MM.1S (cell line): ENCODE results near the gene DCDC2.

Experiments used
- DNase-seq: peaks from one replicate; pipeline ENCODE4 v3.0.0-alpha.2; 2015
- H2AFZ ChIP-seq: fragments of 300-600 bp; sonication (generic); 2 replicates; pipeline ENCODE4 v1.6.0; 2016; ENCODE audit warnings: antibody characterized with exemption, low read length
- H3F3A ChIP-seq: fragments of 300-600 bp; sonication (generic); 2 replicates; pipeline ENCODE4 v1.6.1; 2016; ENCODE audit warnings: mild to moderate bottlenecking, antibody characterized with exemption, low read length, moderate library complexity, mixed read lengths; ENCODE audit not compliant: insufficient read depth
- H3K27ac ChIP-seq: fragments of 300-600 bp; sonication (generic); 2 replicates; pipeline ENCODE4 v1.5.1; 2016; ENCODE audit warnings: mild to moderate bottlenecking, low read length
- H3K27me3 ChIP-seq: fragments of 300-600 bp; sonication (generic); replicated peaks from 2 replicates; pipeline ENCODE4 v1.6.0; 2016; ENCODE audit warnings: low read length; ENCODE audit not compliant: insufficient read depth
- H3K36me3 ChIP-seq: fragments of 300-600 bp; sonication (generic); replicated peaks from 2 replicates; pipeline ENCODE4 v1.6.1; 2016; ENCODE audit warnings: mild to moderate bottlenecking, low read length, mixed read lengths; ENCODE audit not compliant: insufficient read depth
- H3K4me1 ChIP-seq: fragments of 300-600 bp; sonication (generic); 2 replicates; pipeline ENCODE4 v1.6.1; 2016; ENCODE audit warnings: low read length, mixed read lengths
- H3K4me2 ChIP-seq: fragments of 300-600 bp; sonication (generic); 2 replicates; pipeline ENCODE4 v1.6.0; 2016; ENCODE audit warnings: low read depth, low read length
- H3K4me3 ChIP-seq: fragments of 300-600 bp; sonication (generic); 2 replicates; pipeline ENCODE4 v1.5.1; 2016; ENCODE audit warnings: low read length, mixed read lengths
- H3K79me2 ChIP-seq: fragments of 300-600 bp; sonication (generic); 2 replicates; pipeline ENCODE4 v1.6.1; 2016; ENCODE audit warnings: mixed run types, low read length, mixed read lengths
- H3K9ac ChIP-seq: fragments of 300-600 bp; sonication (generic); 2 replicates; pipeline ENCODE4 v1.6.1; 2016; ENCODE audit warnings: low read length, mixed read lengths
- H3K9me2 ChIP-seq: fragments of 300-600 bp; sonication (generic); replicated peaks from 2 replicates; pipeline ENCODE4 v1.6.1; 2016; ENCODE audit warnings: mild to moderate bottlenecking, low read length, mixed read lengths; ENCODE audit not compliant: insufficient read depth
- H3K9me3 ChIP-seq: fragments of 300-600 bp; sonication (generic); replicated peaks from 2 replicates; pipeline ENCODE4 v1.6.1; 2016; ENCODE audit warnings: mild to moderate bottlenecking, low read length, mixed read lengths; ENCODE audit not compliant: insufficient read depth
- H4K20me1 ChIP-seq: fragments of 300-600 bp; sonication (generic); 2 replicates; pipeline ENCODE4 v1.6.1; 2016; ENCODE audit warnings: mild to moderate bottlenecking, low read length, moderate library complexity, mixed read lengths; ENCODE audit not compliant: insufficient read depth
- EZH2 ChIP-seq: fragments of 300-600 bp; sonication (generic); optimal IDR thresholded peaks from 2 replicates; pipeline ENCODE3; 2017; ENCODE audit warnings: low read depth, mild to moderate bottlenecking, antibody characterized with exemption, low read length, mixed read lengths
- EZH2phosphoT487 ChIP-seq: fragments of 300-600 bp; sonication (generic); IDR thresholded peaks from 2 replicates; pipeline ENCODE4 v1.6.1; 2018; ENCODE audit warnings: antibody characterized with exemption, low read length
- TF ChIP-seq, protein P1 (sequence below): fragments of 300-600 bp; sonication (generic); IDR thresholded peaks from 2 replicates; pipeline ENCODE4 v1.5.1; 2016; ENCODE audit warnings: antibody characterized with exemption, low read length, mixed read lengths

DCDC2 gene

DNA sequence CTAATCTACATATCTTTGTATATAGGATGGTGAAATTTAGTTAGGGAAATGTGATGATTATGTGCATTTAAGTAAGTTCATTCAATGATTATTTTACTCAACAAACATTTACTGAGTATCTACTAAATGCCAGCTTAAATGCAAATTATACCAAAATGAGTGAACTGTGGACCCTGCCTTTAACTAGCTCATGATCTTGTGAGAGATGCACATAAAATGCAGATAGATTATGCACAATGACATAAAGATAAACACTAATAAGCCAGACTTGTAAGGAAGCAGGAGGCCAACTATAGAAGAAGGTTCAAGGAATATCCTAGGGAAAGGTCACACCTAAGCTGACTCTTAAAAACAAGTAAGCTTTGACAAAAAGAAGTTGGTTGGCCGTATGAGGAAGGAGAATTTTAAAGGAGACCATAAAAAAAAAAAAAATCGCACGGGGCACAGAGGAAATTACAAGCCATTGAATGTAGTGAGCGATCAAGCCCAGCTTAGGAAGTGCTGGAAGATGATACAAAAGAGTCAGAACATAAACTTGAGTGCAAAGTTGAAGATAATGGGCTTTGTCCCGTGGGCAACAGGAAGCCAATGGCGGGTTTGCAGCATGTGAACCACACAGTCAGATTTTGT is 123.9 kb downstream of the DCDC2 start:
- no peaks in the 10 kb centered on the region for H3K27me3 ChIP-seq
- no peaks in the 10 kb centered on the region for H3K9me2 ChIP-seq
- H3K4me2 ChIP-seq = no peak overlapping the region
- TF ChIP-seq EZH2 = no peak
- TF ChIP-seq, protein P1, sequence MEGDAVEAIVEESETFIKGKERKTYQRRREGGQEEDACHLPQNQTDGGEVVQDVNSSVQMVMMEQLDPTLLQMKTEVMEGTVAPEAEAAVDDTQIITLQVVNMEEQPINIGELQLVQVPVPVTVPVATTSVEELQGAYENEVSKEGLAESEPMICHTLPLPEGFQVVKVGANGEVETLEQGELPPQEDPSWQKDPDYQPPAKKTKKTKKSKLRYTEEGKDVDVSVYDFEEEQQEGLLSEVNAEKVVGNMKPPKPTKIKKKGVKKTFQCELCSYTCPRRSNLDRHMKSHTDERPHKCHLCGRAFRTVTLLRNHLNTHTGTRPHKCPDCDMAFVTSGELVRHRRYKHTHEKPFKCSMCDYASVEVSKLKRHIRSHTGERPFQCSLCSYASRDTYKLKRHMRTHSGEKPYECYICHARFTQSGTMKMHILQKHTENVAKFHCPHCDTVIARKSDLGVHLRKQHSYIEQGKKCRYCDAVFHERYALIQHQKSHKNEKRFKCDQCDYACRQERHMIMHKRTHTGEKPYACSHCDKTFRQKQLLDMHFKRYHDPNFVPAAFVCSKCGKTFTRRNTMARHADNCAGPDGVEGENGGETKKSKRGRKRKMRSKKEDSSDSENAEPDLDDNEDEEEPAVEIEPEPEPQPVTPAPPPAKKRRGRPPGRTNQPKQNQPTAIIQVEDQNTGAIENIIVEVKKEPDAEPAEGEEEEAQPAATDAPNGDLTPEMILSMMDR = no peak
- no peak for TF ChIP-seq EZH2phosphoT487
- no peaks in the 10 kb centered on the region for H4K20me1 ChIP-seq
- DNase-seq = no peak
- no peaks in the 10 kb centered on the region for H3K9me3 ChIP-seq
- no peak overlapping the region for H3K4me3 ChIP-seq
- H3K9ac ChIP-seq = no peak overlapping the region
- no peaks in the 10 kb centered on the region for H3K79me2 ChIP-seq
- no peaks in the 10 kb centered on the region for H3K36me3 ChIP-seq
- no peaks in the 10 kb centered on the region for H3F3A ChIP-seq
- no peaks in the 10 kb centered on the region for H3K4me1 ChIP-seq
- no peak overlapping the region for H3K27ac ChIP-seq
- H2AFZ ChIP-seq = no peak overlapping the region

DNA sequence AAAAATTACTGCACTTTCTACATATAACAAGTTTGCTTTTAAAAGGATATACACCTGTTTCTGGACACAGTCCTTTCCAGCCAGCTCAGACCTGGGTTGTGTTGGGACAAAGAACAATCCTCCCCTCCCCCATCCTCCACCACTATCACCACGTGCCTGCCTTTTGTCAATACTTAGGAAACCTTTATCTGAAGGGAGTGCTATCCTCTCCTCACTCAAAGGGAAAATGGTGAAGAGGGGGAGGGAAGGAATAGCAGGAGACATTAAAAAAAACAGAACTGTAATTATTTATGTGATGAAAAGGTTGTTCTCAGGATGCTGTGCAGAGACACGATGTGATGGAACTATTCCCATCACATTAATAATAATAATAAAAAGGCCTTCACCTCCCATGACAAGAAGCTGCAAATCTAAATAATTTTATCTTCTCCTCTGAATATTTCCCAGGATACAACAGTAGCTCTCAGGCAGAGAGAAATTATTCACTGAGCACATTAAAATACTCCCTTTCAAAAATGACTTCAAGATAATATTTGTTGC is 126.4 kb downstream of the DCDC2 start:
- no peak for TF ChIP-seq EZH2phosphoT487
- TF ChIP-seq, protein P1 = no peak
- no peak for TF ChIP-seq EZH2
- no peak overlapping the region for H2AFZ ChIP-seq

GRCh38 chr6:24229696-24230405 is 128.0 kb downstream of the DCDC2 start:
- H3K9me3 ChIP-seq = no peaks in the 10 kb centered on the region
- H3K4me1 ChIP-seq = no peaks in the 10 kb centered on the region
- TF ChIP-seq, protein P1 = no peak
- no peak for TF ChIP-seq EZH2
- no peak for TF ChIP-seq EZH2phosphoT487
- no peaks in the 10 kb centered on the region for H3F3A ChIP-seq
- H3K4me3 ChIP-seq = no peak overlapping the region
- no peaks in the 10 kb centered on the region for H3K27me3 ChIP-seq
- no peak for DNase-seq
- H3K27ac ChIP-seq = no peak overlapping the region
- H3K36me3 ChIP-seq = no peaks in the 10 kb centered on the region
- no peaks in the 10 kb centered on the region for H3K9me2 ChIP-seq
- no peak overlapping the region for H2AFZ ChIP-seq
- H4K20me1 ChIP-seq = no peaks in the 10 kb centered on the region
- H3K9ac ChIP-seq = no peak overlapping the region
- H3K4me2 ChIP-seq = no peak overlapping the region
- H3K79me2 ChIP-seq = no peaks in the 10 kb centered on the region

More for the DNA sequence above, 126.4 kb downstream of the DCDC2 start:
- Histone ChIP-seq H4K20me1 (no peaks in the 10 kb centered on the region), H3K9me3 (no peaks in the 10 kb centered on the region), H3K4me3 (no peak overlapping the region), H3K79me2 (no peaks in the 10 kb centered on the region), H3K27me3 (no peaks in the 10 kb centered on the region), H3K36me3 (no peaks in the 10 kb centered on the region), H3K9me2 (no peaks in the 10 kb centered on the region), H3F3A (no peaks in the 10 kb centered on the region), H3K4me1 (no peaks in the 10 kb centered on the region), H3K9ac (no peak overlapping the region), H3K4me2 (no peak overlapping the region), H3K27ac (no peak overlapping the region)
- no peak for DNase-seq
